Esophagus (tissue), 2 donors: Measurements from ENCODE around the gene XAB2. TPM values are rescaled to one million over a fixed set of nuclear protein-coding genes. Genes with fewer than 3 reads are reported as not detected.

Source experiments
- H3K27ac ChIP-seq, 2 donors: one replicate each; pipeline ENCODE4 v1.5.1; 2013; ENCODE audit warnings: low read depth in 2 of 2, mild to moderate bottlenecking in 2 of 2, inconsistent platforms in 1 of 2, low read length in 1 of 2, moderate library complexity in 1 of 2
- H3K27me3 ChIP-seq, 2 donors: one replicate each; pipeline ENCODE4 v1.6.1; 2013; ENCODE audit warnings: low read length in 2 of 2, control low read depth in 1 of 2, mild to moderate bottlenecking in 1 of 2; ENCODE audit not compliant: insufficient read depth in 2 of 2, control insufficient read depth in 1 of 2
- H3K36me3 ChIP-seq, 2 donors: one replicate each; pipeline ENCODE4 v1.6.1; 2013; ENCODE audit warnings: low read length in 1 of 2; ENCODE audit not compliant: control insufficient read depth in 2 of 2, insufficient read depth in 2 of 2
- H3K4me1 ChIP-seq, 2 donors: one replicate each; pipeline ENCODE4 v1.6.1; 2013; ENCODE audit warnings: low read length in 1 of 2; ENCODE audit not compliant: control insufficient read depth in 2 of 2, insufficient read depth in 2 of 2
- H3K4me3 ChIP-seq, 2 donors: one replicate each; pipeline ENCODE4 v1.5.1; 2013; ENCODE audit warnings: low read length in 2 of 2, mild to moderate bottlenecking in 2 of 2, low read depth in 1 of 2, moderate library complexity in 1 of 2
- H3K9me3 ChIP-seq, 2 donors: one replicate each; pipeline ENCODE4 v1.6.1; 2013; ENCODE audit warnings: mild to moderate bottlenecking in 2 of 2, low read depth in 1 of 2, low read length in 1 of 2, moderate library complexity in 1 of 2; ENCODE audit not compliant: control insufficient read depth in 2 of 2, insufficient read depth in 1 of 2
- WGBS, 2 donors: extraction: QIAGEN DNeasy Blood & Tissue Kit; methylation state at CpG; one replicate each; pipeline ENCODE4 v1.1.7; 2013; 5-methylcytosine and 5-hydroxymethylcytosine counted together
- polyA plus RNA-seq, 2 donors: library from polyadenylated mRNA; stranded (reverse); fragments of 200-250 nt; gene quantifications; one replicate each; pipeline ENCODE4 v1.2.3, GENCODE V29; 2013
- donor health status: healthy with polysubstance abuse.
- donor health status: Bipolar disorder and iron deficiency.

Gene XAB2
- polyA plus RNA-seq, 2 donors = 26.9 to 28.1 TPM

DNA sequence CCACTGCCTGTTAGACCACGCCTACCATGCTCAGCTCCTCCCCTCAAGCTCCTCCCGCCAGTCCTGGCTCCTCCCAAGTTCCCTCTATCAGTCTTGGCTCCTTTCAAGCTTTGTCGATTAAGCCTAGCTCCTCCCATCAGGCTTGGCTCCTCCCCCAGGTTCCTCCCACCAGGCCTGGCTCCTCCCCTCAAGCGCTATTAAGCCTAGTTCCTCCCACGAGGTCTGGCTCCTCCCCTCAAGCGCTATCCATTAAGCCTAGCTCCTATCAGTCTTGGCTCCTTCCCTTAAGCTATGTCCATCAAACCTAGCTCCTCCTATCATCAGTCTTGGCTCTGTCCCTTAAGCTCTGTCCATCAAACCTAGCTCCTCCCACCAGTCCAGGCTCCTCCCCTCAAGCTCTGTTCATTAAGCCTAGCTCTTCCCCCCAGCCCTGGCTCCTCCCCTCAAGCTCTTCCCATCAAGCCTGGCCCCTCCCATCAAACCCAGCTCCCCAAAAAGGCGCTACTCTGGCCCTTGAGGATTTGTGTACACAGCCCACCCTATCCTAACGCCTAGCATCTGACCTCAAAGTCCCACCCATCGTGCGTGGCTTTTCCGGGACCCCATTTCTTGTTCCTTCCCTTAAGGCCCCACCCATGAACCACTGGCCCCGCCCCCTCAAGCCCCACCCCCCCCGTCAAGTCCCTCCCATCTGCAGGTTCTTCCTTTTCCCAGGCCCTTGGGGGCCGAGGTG lies 23.7 kb downstream of the XAB2 start:
- H3K4me1 ChIP-seq = peaks cover 0 to 6% of the 10 kb centered on the region in 2 donors
- WGBS, 2 donors = 72 to 76% methylated on average over 13 to 14 of the region's 14 CpGs
- no peaks in the 10 kb centered on the region for H3K27me3 ChIP-seq
- H3K36me3 ChIP-seq = peaks cover 0 to 29% of the 10 kb centered on the region in 2 donors
- H3K27ac ChIP-seq = no peak overlapping the region
- H3K9me3 ChIP-seq = no peaks in the 10 kb centered on the region
- H3K4me3 ChIP-seq = no peak overlapping the region

GRCh38 chr19:7603919-7604318 lies 25.4 kb downstream of the XAB2 start:
- Histone ChIP-seq H3K4me3 (no peak overlapping the region), H3K4me1 (peaks cover 0 to 6% of the 10 kb centered on the region in 2 donors), H3K27me3 (no peaks in the 10 kb centered on the region), H3K27ac (peak overlapping the region in 1 of 2 donors; percentile 19), H3K36me3 (peaks cover 0 to 26% of the 10 kb centered on the region in 2 donors), H3K9me3 (no peaks in the 10 kb centered on the region)
- 77 to 80% methylated on average over 9 of the region's 9 CpGs for WGBS, 2 donors

DNA sequence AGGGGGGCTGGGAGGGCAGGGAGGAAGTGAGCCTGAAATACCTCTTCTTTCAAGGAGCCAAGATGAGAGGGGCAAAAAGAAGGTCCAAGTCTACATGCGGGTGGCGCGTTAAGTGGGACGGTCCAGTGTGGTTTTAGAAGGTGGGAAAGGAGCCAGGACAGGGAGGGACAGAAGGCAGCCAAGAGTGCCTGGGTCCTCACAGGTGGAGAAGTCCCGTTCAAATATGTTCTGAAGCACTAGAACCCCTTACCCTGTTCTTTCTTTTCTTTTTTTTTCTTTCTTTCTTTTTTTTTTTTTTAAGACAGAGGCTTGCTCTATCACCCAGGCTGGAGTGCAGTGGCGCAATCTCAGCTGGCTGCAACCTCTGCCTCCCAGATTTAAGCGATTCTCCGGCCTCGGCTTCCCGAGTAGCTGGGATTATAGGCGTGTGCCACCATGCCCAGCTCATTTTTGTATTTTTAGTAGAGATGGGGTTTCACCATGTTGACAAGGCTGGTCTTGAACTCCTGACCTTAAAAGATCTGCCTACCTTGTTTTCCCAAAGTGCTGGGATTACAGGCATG lies 26.3 kb downstream of the XAB2 start:
- H3K27me3 ChIP-seq = no peaks in the 10 kb centered on the region
- H3K4me1 ChIP-seq = peaks cover 0 to 6% of the 10 kb centered on the region in 2 donors
- no peaks in the 10 kb centered on the region for H3K9me3 ChIP-seq
- peaks cover 0 to 22% of the 10 kb centered on the region in 2 donors for H3K36me3 ChIP-seq
- H3K27ac ChIP-seq = peak overlapping the region; percentile 58 to 78
- H3K4me3 ChIP-seq = no peak overlapping the region
- 55 to 59% methylated on average over 11 of the region's 11 CpGs for WGBS, 2 donors

GRCh38 chr19:7602240-7602934 lies 27.0 kb downstream of the XAB2 start:
- Histone ChIP-seq H3K27me3 (no peaks in the 10 kb centered on the region), H3K4me3 (no peak overlapping the region), H3K9me3 (no peaks in the 10 kb centered on the region), H3K36me3 (peaks cover 0 to 20% of the 10 kb centered on the region in 2 donors), H3K4me1 (peaks cover 0 to 6% of the 10 kb centered on the region in 2 donors), H3K27ac (peak overlapping the region in 1 of 2 donors; percentile 58)
- WGBS, 2 donors = 38 to 46% methylated on average over 15 of the region's 15 CpGs

- no peak overlapping the region for H3K27ac ChIP-seq
- H3K27me3 ChIP-seq = no peaks in the 10 kb centered on the region
- H3K36me3 ChIP-seq = peaks cover 0 to 10% of the 10 kb centered on the region in 2 donors
- H3K9me3 ChIP-seq = no peaks in the 10 kb centered on the region
- peaks cover 0 to 6% of the 10 kb centered on the region in 2 donors for H3K4me1 ChIP-seq
- H3K4me3 ChIP-seq = no peak overlapping the region
These were observed 28.6 kb downstream of the XAB2 start for GRCh38 chr19:7600721-7601120.

DNA sequence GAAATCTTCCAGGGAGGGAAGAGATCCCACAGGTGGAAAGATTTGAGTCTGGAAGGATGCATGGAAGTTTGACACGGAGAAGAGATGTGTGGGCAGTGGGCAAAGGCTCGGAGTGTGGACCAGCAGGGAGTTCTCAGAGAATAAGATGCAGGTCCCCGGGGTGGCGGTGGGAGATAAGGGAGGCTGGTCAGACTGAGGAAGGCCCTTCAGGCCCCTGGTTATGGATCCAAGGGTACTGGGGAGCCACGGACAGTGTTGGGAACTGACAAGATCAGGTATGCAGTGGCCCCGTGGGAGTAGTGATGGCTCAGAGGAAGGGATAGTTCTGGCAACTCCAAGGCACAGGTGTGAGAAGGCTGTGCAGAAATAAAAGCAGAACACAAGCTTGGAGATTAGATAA lies 31.2 kb downstream of the XAB2 start:
- Histone ChIP-seq H3K27ac (no peak overlapping the region), H3K4me3 (no peak overlapping the region), H3K27me3 (no peaks in the 10 kb centered on the region), H3K9me3 (no peaks in the 10 kb centered on the region), H3K4me1 (peaks cover 0 to 4% of the 10 kb centered on the region in 2 donors), H3K36me3 (no peaks in the 10 kb centered on the region)
- WGBS, 2 donors = 75 to 86% methylated on average over 6 of the region's 6 CpGs

DNA sequence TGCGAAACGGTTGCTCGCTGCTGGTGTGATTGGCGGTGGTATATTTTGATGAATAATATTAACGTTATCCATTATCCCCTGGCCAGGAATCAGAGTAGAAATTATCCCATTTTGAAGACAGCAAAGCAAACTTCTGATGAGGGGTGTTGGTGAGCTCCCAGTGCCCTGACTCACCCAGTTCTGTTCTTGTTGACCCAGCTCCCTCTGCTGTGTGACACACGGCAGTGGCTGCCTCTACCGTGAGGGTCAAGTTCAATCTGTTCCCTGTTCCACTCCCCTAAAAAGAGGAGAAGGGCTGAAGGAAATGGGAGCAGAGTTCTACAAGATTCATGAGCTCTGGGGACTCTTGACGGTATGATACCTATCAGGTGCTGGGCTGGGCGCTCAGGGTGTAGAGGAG lies 31.7 kb downstream of the XAB2 start:
- Histone ChIP-seq H3K9me3 (no peaks in the 10 kb centered on the region), H3K4me3 (peak overlapping the region; percentile 55 to 67), H3K36me3 (no peaks in the 10 kb centered on the region), H3K4me1 (peaks cover 0 to 4% of the 10 kb centered on the region in 2 donors), H3K27ac (no peak overlapping the region), H3K27me3 (no peaks in the 10 kb centered on the region)
- WGBS, 2 donors = 68 to 71% methylated on average over 9 of the region's 9 CpGs

- 2 to 5% methylated on average over 36 to 70 of the region's 70 CpGs for WGBS, 2 donors
- H3K4me1 ChIP-seq = peaks cover 0 to 2% of the 10 kb centered on the region in 2 donors
- no peaks in the 10 kb centered on the region for H3K27me3 ChIP-seq
- H3K36me3 ChIP-seq = no peaks in the 10 kb centered on the region
- peak overlapping the region; percentile 55 to 67 for H3K4me3 ChIP-seq
- peak overlapping the region; percentile 22 to 66 for H3K27ac ChIP-seq
- H3K9me3 ChIP-seq = no peaks in the 10 kb centered on the region
These were observed 33.0 kb downstream of the XAB2 start for GRCh38 chr19:7596211-7596937.

- peak within 1 kb of the TSS; percentile 53 to 66 for H3K27ac ChIP-seq
- H3K9me3 ChIP-seq = no peaks in the 10 kb centered on the region
- H3K36me3 ChIP-seq = no peaks in the 10 kb centered on the region
- H3K4me1 ChIP-seq = peaks cover 2 to 5% of the 10 kb centered on the region in 2 donors
- 1% methylated on average over 45 to 78 of the region's 78 CpGs for WGBS, 2 donors
- no peaks in the 10 kb centered on the region for H3K27me3 ChIP-seq
- H3K4me3 ChIP-seq = peak within 1 kb of the TSS; percentile 55 to 67
These were observed 33.7 kb downstream of the XAB2 start, which contains the start of gene CAMSAP3 for GRCh38 chr19:7595466-7596133. Gene CAMSAP3 (plus strand): TSS chr19:7595863. CDS start chr19:7596003, 140 bp downstream.
